ENCODE measurements around the gene VSIG10L.

DNA sequence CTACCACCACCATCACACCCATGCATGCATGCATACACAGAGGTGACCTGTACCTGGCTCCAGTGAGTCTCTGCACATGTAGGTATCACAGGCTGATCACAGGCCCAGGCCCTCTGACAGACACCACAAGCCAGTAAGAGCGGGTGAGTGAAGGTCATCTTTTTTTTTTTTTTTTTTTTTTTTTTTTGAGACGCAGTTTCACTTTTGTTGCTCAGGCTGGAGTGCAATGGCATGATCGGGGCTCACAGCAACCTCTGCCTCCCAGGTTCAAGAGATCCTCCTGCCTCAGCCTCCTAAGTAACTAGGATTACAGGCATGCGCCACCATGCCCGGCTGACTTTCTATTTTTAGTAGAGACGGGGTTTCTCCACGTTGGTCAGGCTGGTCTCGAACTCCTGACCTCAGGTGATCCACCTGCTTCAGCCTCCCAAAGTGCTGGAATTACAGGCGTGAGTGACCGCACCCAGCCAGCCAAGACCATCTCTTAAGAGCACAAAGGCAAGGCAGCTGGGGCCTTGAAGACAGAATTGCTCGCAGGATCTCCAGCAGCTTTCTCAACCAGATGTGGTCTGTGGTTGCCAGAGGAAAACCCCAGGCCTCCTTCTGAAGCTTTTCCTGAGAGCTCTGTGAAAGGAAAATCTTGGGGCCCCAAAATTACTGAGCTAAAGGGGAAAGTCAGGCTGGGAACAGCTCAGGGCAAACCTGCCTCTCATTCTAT, 33.7 kb upstream of the VSIG10L start:
- TF ChIP-seq EZH2 (IDR thresholded peaks at IDR 0.05; ENCODE audit: insufficient read depth, poor library complexity, severe bottlenecking), result no peak
- TF ChIP-seq EZH2phosphoT487 (IDR thresholded peaks at IDR 0.05; ENCODE audit: insufficient read depth, low read depth), result no peak
